Natural killer cell (primary cell): Measurements from ENCODE around the gene PPP1CB. TPM values are rescaled to one million over a fixed set of nuclear protein-coding genes. Genes with fewer than 3 reads are reported as not detected.

ENCODE experiments used
- ATAC-seq, 3 donors: fragments of 150-1000 bp in 2 of 3; fragments of 200-7000 bp in 1 of 3; cut with Tn5 transposase; 1 replicate in 1 of 3; 2 replicates in 2 of 3; pipeline ENCODE4 v1.10.0; 2021; ENCODE audit warnings: mild to moderate bottlenecking in 2 of 3, moderate library complexity in 2 of 3
- DNase-seq, 2 donors: peaks; one replicate each; pipeline versions ENCODE4 v3.0.0 to v3.0.0-alpha.2; 2013 to 2021; ENCODE audit warnings: mixed read lengths in 1 of 2
- H3K27ac ChIP-seq: one replicate; pipeline ENCODE4 v1.5.1; 2013; ENCODE audit warnings: mild to moderate bottlenecking, low read length
- H3K27me3 ChIP-seq: one replicate; pipeline ENCODE4 v1.6.1; 2013; ENCODE audit warnings: low read length; ENCODE audit not compliant: control insufficient read depth, insufficient read depth
- H3K36me3 ChIP-seq: one replicate; pipeline ENCODE4 v1.6.1; 2013; ENCODE audit warnings: low read length; ENCODE audit not compliant: control insufficient read depth, insufficient read depth
- H3K4me1 ChIP-seq: one replicate; pipeline ENCODE4 v1.6.1; 2013; ENCODE audit warnings: low read length; ENCODE audit not compliant: control insufficient read depth, insufficient read depth
- H3K4me3 ChIP-seq: one replicate; pipeline ENCODE4 v1.5.1; 2013; ENCODE audit warnings: low read length
- H3K9me3 ChIP-seq: one replicate; pipeline ENCODE4 v1.6.1; 2013; ENCODE audit warnings: low read length; ENCODE audit not compliant: control insufficient read depth, insufficient read depth
- H3K27ac Mint-ChIP-seq, 2 donors: one replicate each; pipeline ENCODE4 v1.8.0; 2022; ENCODE audit warnings: mild to moderate bottlenecking in 2 of 2, mixed read lengths in 2 of 2, moderate library complexity in 1 of 2
- H3K27me3 Mint-ChIP-seq, 2 donors: one replicate each; pipeline ENCODE4 v1.8.0; 2022; ENCODE audit warnings: low read depth in 2 of 2, mixed read lengths in 2 of 2
- H3K36me3 Mint-ChIP-seq: one replicate; pipeline ENCODE4 v1.8.0; 2022; ENCODE audit warnings: mixed read lengths
- H3K4me1 Mint-ChIP-seq, 2 donors: one replicate each; pipeline ENCODE4 v1.8.0; 2022; ENCODE audit warnings: mixed read lengths in 2 of 2
- H3K4me3 Mint-ChIP-seq: one replicate; pipeline ENCODE4 v1.8.0; 2022; ENCODE audit warnings: mild to moderate bottlenecking, moderate library complexity, mixed read lengths
- H3K9me3 Mint-ChIP-seq, 2 donors: one replicate each; pipeline ENCODE4 v1.8.0; 2022; ENCODE audit warnings: mixed read lengths in 2 of 2
- WGBS: methylation state at CpG from one replicate; pipeline ENCODE4 v1.1.7; 2013; ENCODE audit warnings: missing lambda C conversion rate; ENCODE audit not compliant: insufficient coverage; 5-methylcytosine and 5-hydroxymethylcytosine counted together
- intact Hi-C: fragments of 100-400 bp; cut with micrococcal nuclease; formaldehyde crosslinking; loops from one replicate; pipeline ENCODE4 v1.14.2; 2022
- total RNA-seq, 4 donors: library from RNA; stranded (reverse); fragments of 120-200 nt in 1 of 4; gene quantifications; one replicate each; pipeline versions ENCODE4 v1.2.3 to v1.2.4, GENCODE V29; 2013 to 2022
- TF ChIP-seq, protein P1 (sequence below): fragments of 200-600 bp; IDR thresholded peaks from one replicate; pipeline ENCODE4 v1.8.0; 2022; ENCODE audit warnings: antibody characterized with exemption

The PPP1CB gene
- total RNA-seq, 3 donors from 2014 or later (not counting 1 experiment from before 2014, with no cell fraction given), result 157 to 200 (median 181) TPM

- H3K4me1 ChIP-seq, result peaks cover 25% of the 10 kb centered on the region
- no peak overlapping the region for H3K4me3 ChIP-seq
- Mint-ChIP-seq H3K27ac (peak overlapping the region; percentile 33 to 39), H3K4me3 (peak overlapping the region; percentile 67), H3K36me3 (no peaks in the 10 kb centered on the region), H3K27me3 (no peaks in the 10 kb centered on the region), H3K9me3 (no peaks in the 10 kb centered on the region), H3K4me1 (peaks cover 68 to 69% of the 10 kb centered on the region in 2 donors)
- ATAC-seq (no peak), DNase-seq (no peak)
- H3K9me3 ChIP-seq, result no peaks in the 10 kb centered on the region
- no peak overlapping the region for H3K27ac ChIP-seq
- WGBS, result 56% methylated on average over 3 of the region's 4 CpGs
- H3K36me3 ChIP-seq, result peaks cover 6% of the 10 kb centered on the region
- TF ChIP-seq, protein P1, sequence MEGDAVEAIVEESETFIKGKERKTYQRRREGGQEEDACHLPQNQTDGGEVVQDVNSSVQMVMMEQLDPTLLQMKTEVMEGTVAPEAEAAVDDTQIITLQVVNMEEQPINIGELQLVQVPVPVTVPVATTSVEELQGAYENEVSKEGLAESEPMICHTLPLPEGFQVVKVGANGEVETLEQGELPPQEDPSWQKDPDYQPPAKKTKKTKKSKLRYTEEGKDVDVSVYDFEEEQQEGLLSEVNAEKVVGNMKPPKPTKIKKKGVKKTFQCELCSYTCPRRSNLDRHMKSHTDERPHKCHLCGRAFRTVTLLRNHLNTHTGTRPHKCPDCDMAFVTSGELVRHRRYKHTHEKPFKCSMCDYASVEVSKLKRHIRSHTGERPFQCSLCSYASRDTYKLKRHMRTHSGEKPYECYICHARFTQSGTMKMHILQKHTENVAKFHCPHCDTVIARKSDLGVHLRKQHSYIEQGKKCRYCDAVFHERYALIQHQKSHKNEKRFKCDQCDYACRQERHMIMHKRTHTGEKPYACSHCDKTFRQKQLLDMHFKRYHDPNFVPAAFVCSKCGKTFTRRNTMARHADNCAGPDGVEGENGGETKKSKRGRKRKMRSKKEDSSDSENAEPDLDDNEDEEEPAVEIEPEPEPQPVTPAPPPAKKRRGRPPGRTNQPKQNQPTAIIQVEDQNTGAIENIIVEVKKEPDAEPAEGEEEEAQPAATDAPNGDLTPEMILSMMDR, result no peak
- intact Hi-C loops, result loop anchor here (5.0 to 10.0 kb wide), 7 partner anchors 113 to 363 kb away; partner anchors contain the start of genes CLIP4 and WDR43
- no peaks in the 10 kb centered on the region for H3K27me3 ChIP-seq
Observed at GRCh38 chr2:28754321-28754720, 2.7 kb downstream of the PPP1CB start.

GRCh38 chr2:28755421-28755820, 3.8 kb downstream of the PPP1CB start:
- H3K4me1 Mint-ChIP-seq, result peaks cover 64% of the 10 kb centered on the region in 2 donors

DNA sequence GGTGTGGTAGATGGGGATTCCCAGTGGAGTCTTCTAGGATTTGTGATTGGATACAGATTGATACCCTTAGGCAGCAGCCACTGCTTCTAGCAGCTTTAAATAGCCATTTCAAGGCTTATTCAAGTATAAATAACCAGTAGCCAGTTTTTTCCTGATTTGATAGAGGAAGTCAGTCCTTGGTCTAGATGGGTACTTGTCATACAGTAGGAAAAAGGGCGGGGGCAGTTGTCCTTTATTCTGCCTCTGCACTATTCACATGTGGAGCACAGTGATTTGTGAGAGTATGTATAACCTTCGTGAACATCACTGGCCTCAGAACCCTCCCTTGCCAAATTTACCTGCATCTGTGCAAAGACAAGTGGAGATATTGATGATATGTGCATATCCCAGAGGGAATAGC, 6.8 kb downstream of the PPP1CB start:
- no peaks in the 10 kb centered on the region for H3K36me3 Mint-ChIP-seq
- peaks cover 54 to 64% of the 10 kb centered on the region in 2 donors for H3K4me1 Mint-ChIP-seq
- H3K27me3 Mint-ChIP-seq, result no peaks in the 10 kb centered on the region
- Histone ChIP-seq H3K36me3 (peaks cover 19% of the 10 kb centered on the region), H3K9me3 (no peaks in the 10 kb centered on the region), H3K4me3 (no peak overlapping the region), H3K27me3 (no peaks in the 10 kb centered on the region), H3K4me1 (peaks cover 16% of the 10 kb centered on the region), H3K27ac (no peak overlapping the region)
- intact Hi-C loops, result loop anchor here (10.0 kb wide), 3 partner anchors 134 to 194 kb away; partner anchors contain the start of gene WDR43
- 88% methylated on average over 1 of the region's 2 CpGs for WGBS
- H3K9me3 Mint-ChIP-seq, result no peaks in the 10 kb centered on the region
- no peak for ATAC-seq
- no peak overlapping the region for H3K4me3 Mint-ChIP-seq
- no peak for DNase-seq
- TF ChIP-seq, protein P1, result no peak
- H3K27ac Mint-ChIP-seq, result no peak overlapping the region

More at GRCh38 chr2:28755421-28755820, 3.8 kb downstream of the PPP1CB start:
- 50% methylated on average over 1 of the region's 3 CpGs for WGBS
- DNase-seq (no peak), ATAC-seq (no peak)
- Histone ChIP-seq H3K4me3 (no peak overlapping the region), H3K27me3 (no peaks in the 10 kb centered on the region), H3K4me1 (peaks cover 21% of the 10 kb centered on the region), H3K27ac (no peak overlapping the region), H3K9me3 (no peaks in the 10 kb centered on the region), H3K36me3 (peaks cover 11% of the 10 kb centered on the region)
- Mint-ChIP-seq H3K9me3 (no peaks in the 10 kb centered on the region), H3K27ac (peak overlapping the region; percentile 39 to 70), H3K4me3 (peak overlapping the region; percentile 11), H3K36me3 (no peaks in the 10 kb centered on the region), H3K27me3 (no peaks in the 10 kb centered on the region)
- TF ChIP-seq, protein P1, result no peak
- intact Hi-C loops, result loop anchor here (10.0 kb wide), 3 partner anchors 131 to 191 kb away; partner anchors contain the start of gene WDR43

GRCh38 chr2:28761420-28761819, 9.8 kb downstream of the PPP1CB start:
- WGBS, result 90% methylated on average over 1 of the region's 3 CpGs
- Histone ChIP-seq H3K4me1 (peaks cover 12% of the 10 kb centered on the region), H3K36me3 (peaks cover 17% of the 10 kb centered on the region), H3K27ac (no peak overlapping the region), H3K4me3 (no peak overlapping the region), H3K9me3 (no peaks in the 10 kb centered on the region), H3K27me3 (no peaks in the 10 kb centered on the region)
- DNase-seq, result no peak
- Mint-ChIP-seq H3K4me3 (no peak overlapping the region), H3K27me3 (no peaks in the 10 kb centered on the region), H3K27ac (no peak overlapping the region), H3K36me3 (no peaks in the 10 kb centered on the region), H3K9me3 (no peaks in the 10 kb centered on the region), H3K4me1 (peaks cover 64 to 73% of the 10 kb centered on the region in 2 donors)
- TF ChIP-seq, protein P1, result no peak
- no peak for ATAC-seq
- intact Hi-C loops, result no loop called here
